CMK (cell line): ENCODE data around the gene ELK3.

Experiments used
- DNase-seq: peaks from one replicate; pipeline ENCODE4 v3.0.0-alpha.2; 2010; ENCODE audit warnings: low read depth

Gene ELK3

DNA sequence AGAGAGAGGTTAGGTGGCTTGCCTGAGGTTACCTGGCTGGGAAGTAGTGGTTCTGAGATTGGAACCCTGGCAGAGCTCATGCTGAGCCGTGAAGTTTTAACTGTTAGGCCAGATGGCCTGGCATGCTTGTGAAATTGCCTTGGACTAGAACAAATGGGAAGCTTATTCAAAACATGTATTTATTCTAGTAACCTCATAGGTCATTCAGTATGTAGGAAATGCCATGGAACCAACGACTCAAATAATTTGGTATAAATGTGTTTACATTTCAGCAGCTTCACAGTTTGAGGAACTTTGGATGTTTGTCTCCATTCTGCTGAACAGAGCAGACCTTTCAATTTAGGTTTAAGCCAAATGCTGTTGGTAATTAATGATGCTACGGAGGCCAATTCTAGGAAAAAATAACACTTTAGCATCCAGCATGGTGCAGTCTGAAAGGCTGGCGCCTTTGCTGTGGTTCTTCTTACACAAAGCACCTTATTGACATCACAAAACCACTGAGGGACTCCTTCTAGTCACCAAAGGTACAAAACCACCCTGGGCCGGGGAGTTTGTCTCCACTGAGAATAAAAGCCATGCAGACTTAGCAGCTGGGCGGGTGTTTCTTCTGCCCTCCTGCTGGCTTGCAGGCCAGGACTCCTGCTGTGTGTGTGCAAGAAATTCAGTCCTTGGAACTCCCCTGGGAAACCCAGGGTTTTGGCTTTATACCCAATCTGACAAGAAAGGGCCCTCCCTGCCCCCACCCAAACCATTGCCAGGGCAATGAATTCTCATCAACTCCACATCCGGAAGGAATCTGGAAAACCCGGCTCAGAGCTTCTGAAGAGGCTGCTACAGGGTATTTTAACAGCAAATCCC is 64.2 kb downstream of the ELK3 start:
- DNase-seq = no peak

- no peak for DNase-seq
Measured at GRCh38 chr12:96260231-96260630, 66.1 kb downstream of the ELK3 start.

GRCh38 chr12:96260644-96261043 is 66.5 kb downstream of the ELK3 start:
- no peak for DNase-seq

- no peak for DNase-seq
Measured at GRCh38 chr12:96261557-96261956, 67.4 kb downstream of the ELK3 start.

DNA sequence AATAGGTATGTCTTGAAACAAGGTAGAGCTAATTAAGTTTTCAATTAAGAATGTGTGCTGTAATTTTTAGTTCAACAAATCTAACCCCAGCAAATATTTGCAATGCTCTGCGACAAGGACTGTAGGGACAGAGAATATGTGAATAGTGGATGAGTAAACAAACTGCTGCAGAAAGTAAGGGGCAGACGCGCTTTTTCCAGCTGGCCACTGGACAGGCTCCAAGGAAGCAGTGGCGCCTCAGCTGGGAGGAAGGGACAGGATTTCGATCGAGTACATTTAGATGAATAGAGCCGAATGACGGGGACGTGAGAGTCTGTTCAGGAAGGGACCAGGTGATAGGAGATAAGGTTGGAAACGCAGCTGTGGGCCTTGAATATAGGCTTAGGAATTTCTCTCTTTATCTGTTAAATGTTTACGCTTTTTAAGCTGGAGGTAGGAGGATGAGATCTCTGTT is 69.3 kb downstream of the ELK3 start:
- DNase-seq = no peak

DNA sequence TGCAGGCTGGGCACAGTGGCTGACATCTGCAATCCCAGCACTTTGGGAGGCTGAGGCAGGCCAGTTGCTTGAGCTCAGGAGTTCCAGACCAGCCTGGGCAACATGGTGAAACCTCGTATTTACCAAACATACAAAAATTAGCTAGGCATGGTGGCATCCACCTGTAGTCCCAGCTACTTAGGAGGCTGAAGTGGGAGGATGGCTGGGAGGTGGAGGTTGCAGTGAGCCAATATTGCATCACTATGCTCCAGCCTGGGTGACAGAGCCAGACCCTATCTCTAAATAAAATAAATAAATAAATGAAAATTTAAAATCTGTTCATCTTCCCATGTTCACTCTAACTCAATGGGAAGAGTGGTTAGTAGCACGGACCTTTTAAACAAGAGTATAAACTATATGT is 71.2 kb downstream of the ELK3 start:
- no peak for DNase-seq

DNA sequence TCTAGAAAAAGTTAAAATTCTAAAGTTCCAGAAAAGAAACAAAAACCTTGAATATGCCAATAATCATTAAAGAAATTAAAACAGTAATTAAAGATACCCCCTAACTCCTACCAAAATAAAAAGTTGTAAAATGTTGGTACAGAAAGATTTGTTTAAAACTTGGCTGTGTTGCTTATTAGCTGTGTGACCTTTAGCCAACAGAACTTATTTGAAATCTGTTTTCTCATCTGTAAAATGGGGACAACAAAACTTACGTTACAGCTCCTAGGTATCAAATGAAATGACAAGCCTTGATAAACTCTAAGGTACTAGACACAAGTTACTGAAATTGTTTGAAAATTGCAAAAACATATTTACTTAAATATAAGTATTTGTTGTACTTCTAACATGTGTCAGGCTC is 71.7 kb downstream of the ELK3 start:
- DNase-seq = no peak

- no peak for DNase-seq
Measured at GRCh38 chr12:96266238-96266637, 72.1 kb downstream of the ELK3 start.

DNA sequence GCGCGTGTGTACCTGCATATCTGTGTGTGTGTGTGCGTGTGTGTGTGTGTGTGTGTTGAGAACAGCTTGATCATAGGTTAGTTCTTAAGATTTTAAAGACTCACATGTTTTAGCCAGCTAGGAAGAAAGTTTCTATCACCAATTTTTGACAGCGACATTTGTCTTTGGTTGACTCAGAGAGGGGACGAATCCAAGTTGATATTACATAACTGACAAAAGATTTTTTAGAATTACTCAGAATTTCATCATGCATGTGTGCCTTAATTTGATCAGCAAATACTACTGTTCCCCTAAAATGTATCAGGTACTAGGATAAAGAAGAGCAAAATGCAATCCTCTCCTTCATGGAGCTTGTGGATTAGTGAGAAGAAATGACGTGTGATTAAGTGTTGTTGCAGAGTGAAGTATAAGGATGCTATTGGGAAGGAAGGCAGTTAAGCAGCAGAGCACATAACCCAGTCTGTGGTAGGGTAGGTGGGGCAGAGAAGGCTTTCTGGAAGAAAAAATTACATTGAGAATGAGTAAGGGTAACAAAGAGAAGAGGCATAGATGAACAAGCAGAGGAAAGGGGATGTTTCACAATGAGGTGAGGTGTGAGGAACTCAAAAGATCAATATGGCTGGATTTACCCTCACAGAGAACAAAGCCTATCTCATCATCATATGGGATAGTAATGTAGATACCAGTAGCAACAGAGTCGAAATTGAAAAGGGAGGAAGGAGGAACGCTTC is 77.5 kb downstream of the ELK3 start:
- no peak for DNase-seq

- DNase-seq = no peak
Measured at GRCh38 chr12:96274331-96274730, 80.2 kb downstream of the ELK3 start.

DNA sequence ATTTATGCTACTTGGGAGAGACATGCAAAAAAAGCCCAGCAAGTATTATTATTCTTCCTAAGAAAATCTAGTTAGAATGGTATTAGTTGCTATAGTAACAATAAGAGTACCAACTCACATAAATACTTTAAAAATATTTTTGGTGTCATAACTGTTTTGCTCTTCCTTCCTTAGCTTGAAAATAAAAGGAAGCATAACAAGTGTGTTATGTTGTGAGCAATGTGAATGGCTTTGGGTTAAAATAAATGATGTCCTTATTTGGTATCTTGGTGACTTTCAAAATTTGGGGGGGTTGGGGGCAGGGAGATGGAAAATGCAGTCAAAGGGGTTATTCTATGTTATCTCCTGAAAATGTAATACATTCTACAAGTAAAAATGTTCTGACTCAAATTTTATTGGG is 91.0 kb downstream of the ELK3 start:
- no peak for DNase-seq

DNA sequence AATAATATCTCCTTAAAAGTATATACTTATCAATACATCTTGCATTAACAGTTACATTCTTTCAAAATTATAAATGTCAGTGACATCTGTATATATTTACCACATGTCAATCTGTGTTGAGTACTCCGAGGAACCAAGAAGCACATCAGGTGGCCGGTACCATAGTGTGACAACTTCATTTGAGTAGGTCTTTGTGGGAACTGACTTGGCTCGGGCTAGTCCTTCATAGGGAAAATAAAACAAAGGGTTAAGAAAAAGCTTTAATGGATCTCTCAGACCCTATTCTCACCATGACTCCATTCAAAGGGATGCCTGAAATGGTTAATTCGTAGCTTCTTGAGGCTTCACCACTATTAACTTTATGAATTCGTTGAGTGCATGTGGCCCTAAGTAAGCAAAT is 94.9 kb downstream of the ELK3 start:
- no peak for DNase-seq

- DNase-seq = no peak
Measured at GRCh38 chr12:96293093-96293492, 98.9 kb downstream of the ELK3 start.

- no peak for DNase-seq
Measured at GRCh38 chr12:96294831-96295230, 100.7 kb downstream of the ELK3 start.

GRCh38 chr12:96295532-96296160 is 101.5 kb downstream of the ELK3 start:
- no peak for DNase-seq

DNA sequence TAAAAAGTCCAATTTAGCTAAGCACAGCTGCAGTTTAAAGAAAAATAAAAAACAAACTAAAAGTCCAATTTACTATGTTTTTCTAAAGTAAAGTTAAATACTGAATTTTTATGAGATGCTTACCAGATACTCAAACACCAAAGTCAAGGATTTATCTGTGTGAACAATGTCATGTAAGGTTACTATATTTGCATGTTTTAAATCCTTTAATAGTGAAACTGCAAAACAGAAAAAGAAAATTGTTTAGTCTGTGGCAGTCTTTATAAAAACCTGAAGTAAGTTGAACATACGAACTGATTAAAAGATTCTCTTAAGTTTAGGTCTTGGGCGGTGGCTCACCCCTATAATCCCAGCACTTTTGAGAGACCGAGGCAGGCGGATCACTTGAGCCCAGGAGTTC is 103.3 kb downstream of the ELK3 start:
- DNase-seq = no peak

GRCh38 chr12:96300064-96300463 is 105.9 kb downstream of the ELK3 start:
- DNase-seq = no peak

DNA sequence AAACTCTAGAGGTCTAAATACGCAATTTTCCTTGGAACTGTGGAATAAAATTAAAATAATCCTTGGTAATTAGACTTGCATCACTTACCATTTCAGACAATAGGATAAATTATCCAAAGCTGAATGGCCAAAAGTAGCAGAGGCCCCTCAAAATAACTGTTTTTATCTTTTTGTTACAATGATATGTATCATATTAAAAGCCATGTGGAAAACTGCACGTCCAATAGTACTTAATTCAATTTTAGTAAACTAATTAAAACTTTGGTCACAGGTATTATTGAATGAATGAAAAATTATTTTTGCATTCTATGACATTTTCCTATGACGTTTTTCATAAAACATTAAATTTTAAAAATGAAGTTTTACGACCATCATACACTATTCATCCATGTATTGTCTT is 107.6 kb downstream of the ELK3 start:
- no peak for DNase-seq

GRCh38 chr12:96302687-96303310 is 108.6 kb downstream of the ELK3 start:
- DNase-seq = no peak

DNA sequence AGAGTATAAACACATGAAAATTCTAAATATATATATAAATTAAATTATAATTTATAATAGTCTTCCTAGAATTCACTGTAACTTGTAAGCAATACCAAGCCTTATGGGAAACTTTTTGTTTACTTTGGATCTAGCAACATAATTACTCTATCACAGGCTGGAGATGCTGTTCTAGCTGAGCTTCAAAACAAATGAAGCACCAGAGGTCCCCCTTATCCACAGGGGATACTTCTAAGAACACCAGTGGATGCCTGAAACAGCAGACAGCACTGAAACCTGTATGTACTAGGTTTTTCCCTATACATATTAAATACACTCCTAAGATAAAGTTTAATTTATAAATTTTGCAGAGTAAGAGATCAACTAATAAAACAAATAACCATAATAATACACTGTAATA is 109.5 kb downstream of the ELK3 start:
- no peak for DNase-seq

- no peak for DNase-seq
Measured at GRCh38 chr12:96305665-96306064, 111.5 kb downstream of the ELK3 start.

GRCh38 chr12:96308881-96309280 is 114.7 kb downstream of the ELK3 start:
- no peak for DNase-seq

- no peak for DNase-seq
Measured at GRCh38 chr12:96310067-96310466, 115.9 kb downstream of the ELK3 start.
